H1 (cell line): ENCODE data around the gene VDR. TPM values are rescaled to one million over a fixed set of nuclear protein-coding genes. Genes with fewer than 3 reads are reported as not detected.

ENCODE experiments used
- CTCF ChIA-PET: fragments of 300-600 bp; sonication (Branson Sonifier 250); formaldehyde crosslinking; loops from one replicate; lab custom pipeline; 2021; ENCODE audit not compliant: partially characterized antibody; lab: Charles Lee
- POLR2A ChIA-PET: fragments of 300-600 bp; sonication (Branson Sonifier 250); formaldehyde crosslinking; loops from one replicate; lab custom pipeline; 2021; ENCODE audit warnings: inconsistent platforms; ENCODE audit not compliant: partially characterized antibody; lab: Charles Lee
- DNase-seq, 2 experiments: peaks; one replicate each; pipeline versions ENCODE4 v3.0.0 to v3.0.0-alpha.2; 2010 to 2022; ENCODE audit warnings: low spot score in 2 of 2, low read depth in 1 of 2, mixed read lengths in 1 of 2
- FAIRE-seq: peaks from 2 replicates; lab custom pipeline; 2011; peaks lifted over from hg19 to GRCh38; lab: Jason Lieb, UNC
- H2AFZ ChIP-seq: 2 replicates; pipeline ENCODE4 v1.8.1; 2012; ENCODE audit warnings: low read length, inconsistent platforms
- H2AK5ac ChIP-seq: 2 replicates; pipeline ENCODE4 v1.6.1; 2013; ENCODE audit warnings: low read depth, low read length
- H2BK120ac ChIP-seq: replicated peaks from 2 replicates; pipeline ENCODE3; 2013; ENCODE audit warnings: low read depth, low read length, inconsistent platforms
- H2BK12ac ChIP-seq: 2 replicates; pipeline ENCODE4 v1.6.1; 2013; ENCODE audit warnings: low read depth, low read length
- H2BK15ac ChIP-seq: 2 replicates; pipeline ENCODE4 v1.6.1; 2013; ENCODE audit warnings: low read length
- H2BK20ac ChIP-seq: 2 replicates; pipeline ENCODE4 v1.6.1; 2013; ENCODE audit warnings: low read length
- H2BK5ac ChIP-seq: 2 replicates; pipeline ENCODE4 v1.6.1; 2013; ENCODE audit warnings: low read depth, low read length
- H3K14ac ChIP-seq: 2 replicates; pipeline ENCODE4 v1.6.1; 2013; ENCODE audit warnings: inconsistent platforms; ENCODE audit not compliant: insufficient read length
- H3K18ac ChIP-seq: 2 replicates; pipeline ENCODE4 v1.6.1; 2013; ENCODE audit warnings: low read length; ENCODE audit errors: extremely low read depth
- H3K23ac ChIP-seq: 2 replicates; pipeline ENCODE4 v1.6.1; 2013; ENCODE audit warnings: inconsistent platforms; ENCODE audit not compliant: insufficient read length
- H3K23me2 ChIP-seq: 2 replicates; pipeline ENCODE4 v1.6.1; 2013; ENCODE audit warnings: low read depth, low read length
- H3K27ac ChIP-seq: 2 replicates; pipeline ENCODE4 v1.6.1; 2011; ENCODE audit warnings: low read depth, low read length, inconsistent platforms
- H3K27me3 ChIP-seq, 4 experiments: replicated peaks in 1 of 4; 1 replicate in 1 of 4; 2 replicates in 3 of 4; pipeline versions ENCODE4 v1.6.1 to v1.8.1; 2011 to 2013; ENCODE audit warnings: low read length in 3 of 4, mild to moderate bottlenecking in 3 of 4, inconsistent platforms in 2 of 4, mixed read lengths in 2 of 4, moderate library complexity in 1 of 4; ENCODE audit not compliant: control insufficient read depth in 3 of 4, insufficient read depth in 3 of 4; ENCODE audit errors: extremely low read depth in 1 of 4
- H3K36me3 ChIP-seq, 4 experiments: 2 replicates each; pipeline versions ENCODE4 v1.6.1 to v1.8.1; 2011 to 2013; ENCODE audit warnings: mild to moderate bottlenecking in 4 of 4, low read length in 3 of 4, moderate library complexity in 2 of 4, control low read depth in 1 of 4, inconsistent platforms in 1 of 4; ENCODE audit not compliant: insufficient read depth in 4 of 4, control insufficient read depth in 2 of 4
- H3K4ac ChIP-seq: replicated peaks from 2 replicates; pipeline ENCODE3; 2013; ENCODE audit warnings: low read length, low read depth, mixed read lengths, inconsistent platforms; ENCODE audit not compliant: insufficient read length
- H3K4me1 ChIP-seq, 4 experiments: replicated peaks in 1 of 4; 1 replicate in 1 of 4; 2 replicates in 3 of 4; pipeline versions ENCODE4 v1.6.1 to v1.8.1; 2011 to 2013; ENCODE audit warnings: low read length in 3 of 4, inconsistent platforms in 2 of 4, mixed read lengths in 1 of 4; ENCODE audit not compliant: insufficient read depth in 4 of 4, control insufficient read depth in 3 of 4
- H3K4me2 ChIP-seq, 2 experiments: 2 replicates each; pipeline versions ENCODE4 v1.6.1 to v1.8.1; 2011 to 2013; ENCODE audit warnings: low read depth in 2 of 2, low read length in 2 of 2, control low read depth in 1 of 2, inconsistent platforms in 1 of 2, mild to moderate bottlenecking in 1 of 2; ENCODE audit not compliant: insufficient read depth in 1 of 2
- H3K4me3 ChIP-seq, 4 experiments: fragments of 200-600, 300-600 bp in 1 of 4; sonication (generic), shearing (Covaris generic), sonication (Bioruptor Twin) in 1 of 4; 2 replicates each; pipeline versions ENCODE4 v1.5.1 to v1.8.1; 2011 to 2016; ENCODE audit warnings: low read length in 4 of 4, low read depth in 3 of 4, control low read depth in 2 of 4, inconsistent platforms in 2 of 4, mild to moderate bottlenecking in 2 of 4, mixed read lengths in 1 of 4, moderate library complexity in 1 of 4; ENCODE audit not compliant: insufficient read depth in 2 of 4; ENCODE audit errors: extremely low read depth in 1 of 4
- H3K56ac ChIP-seq: replicated peaks from 2 replicates; pipeline ENCODE3; 2013; ENCODE audit warnings: low read depth, mild to moderate bottlenecking, mixed read lengths, low read length, inconsistent platforms; ENCODE audit not compliant: insufficient read length
- H3K79me1 ChIP-seq: 2 replicates; pipeline ENCODE4 v1.6.1; 2013; ENCODE audit warnings: low read depth, low read length, control low read depth
- H3K79me2 ChIP-seq, 2 experiments: 2 replicates each; pipeline versions ENCODE4 v1.6.1 to v1.8.1; 2012 to 2013; ENCODE audit warnings: low read length in 2 of 2, mild to moderate bottlenecking in 2 of 2, inconsistent platforms in 1 of 2; ENCODE audit not compliant: insufficient read depth in 2 of 2, control insufficient read depth in 1 of 2
- H3K9ac ChIP-seq, 4 experiments: replicated peaks in 1 of 4; 1 replicate in 1 of 4; 2 replicates in 3 of 4; pipeline versions ENCODE4 v1.6.1 to v1.8.1; 2011 to 2013; ENCODE audit warnings: low read depth in 3 of 4, low read length in 3 of 4, control low read depth in 2 of 4, mild to moderate bottlenecking in 2 of 4, moderate library complexity in 2 of 4, inconsistent platforms in 1 of 4; ENCODE audit errors: extremely low read depth in 1 of 4
- H3K9me3 ChIP-seq, 2 experiments: 2 replicates each; pipeline versions ENCODE4 v1.6.1 to v1.8.1; 2012 to 2013; ENCODE audit warnings: mild to moderate bottlenecking in 2 of 2, moderate library complexity in 2 of 2, control low read depth in 1 of 2, inconsistent platforms in 1 of 2, low read depth in 1 of 2, low read length in 1 of 2, mixed read lengths in 1 of 2; ENCODE audit not compliant: insufficient read depth in 2 of 2
- H4K20me1 ChIP-seq, 2 experiments: replicated peaks in 1 of 2; 2 replicates each; pipeline versions ENCODE3 to v1.8.1; 2011 to 2013; ENCODE audit warnings: inconsistent platforms in 2 of 2, low read length in 2 of 2, mild to moderate bottlenecking in 1 of 2; ENCODE audit not compliant: insufficient read depth in 2 of 2, control insufficient read depth in 1 of 2
- H4K5ac ChIP-seq: 2 replicates; pipeline ENCODE4 v1.6.1; 2013; ENCODE audit warnings: low read length, low read depth, mixed read lengths, inconsistent platforms; ENCODE audit not compliant: insufficient read length
- H4K8ac ChIP-seq: 2 replicates; pipeline ENCODE4 v1.8.0; 2013; ENCODE audit warnings: mild to moderate bottlenecking, moderate library complexity, low read length, inconsistent platforms; ENCODE audit not compliant: insufficient read depth; ENCODE audit errors: extremely low read depth
- H4K91ac ChIP-seq: replicated peaks from 2 replicates; pipeline ENCODE3; 2013; ENCODE audit warnings: low read length, mixed read lengths, inconsistent platforms; ENCODE audit not compliant: insufficient read length
- ATF2 ChIP-seq: IDR thresholded peaks from 2 replicates; pipeline ENCODE4 v1.6.1; 2012; ENCODE audit warnings: low read length, inconsistent platforms
- CHD2 ChIP-seq: IDR thresholded peaks from 2 replicates; pipeline ENCODE4 v1.6.1; 2012; ENCODE audit warnings: low read length, improper control_type of control experiment
- HDAC2 ChIP-seq, 2 experiments: fragments of 300-600 bp in 1 of 2; sonication (generic) in 1 of 2; IDR thresholded peaks; 2 replicates each; pipeline ENCODE4 v1.6.1; 2011 to 2012; ENCODE audit warnings: low read depth in 2 of 2, low read length in 2 of 2, mild to moderate bottlenecking in 2 of 2, moderate library complexity in 2 of 2, borderline replicate concordance in 1 of 2, inconsistent platforms in 1 of 2
- JUN ChIP-seq: IDR thresholded peaks from 2 replicates; pipeline ENCODE4 v1.6.1; 2011; ENCODE audit warnings: low read depth, mild to moderate bottlenecking, improper control_type of control experiment, low read length
- KDM1A ChIP-seq: fragments of 200-600, 300-600 bp; sonication (generic); IDR thresholded peaks from 2 replicates; pipeline ENCODE4 v1.7.1; 2016; ENCODE audit warnings: mild to moderate bottlenecking, low read length, borderline replicate concordance
- KDM4A ChIP-seq: IDR thresholded peaks from one replicate; pipeline ENCODE4 v1.7.1; 2012; ENCODE audit warnings: low read depth, mild to moderate bottlenecking, moderate library complexity, low read length, inconsistent platforms; ENCODE audit not compliant: severe bottlenecking
- POLR2AphosphoS5 ChIP-seq: IDR thresholded peaks from 2 replicates; pipeline ENCODE4 v1.6.1; 2011; ENCODE audit warnings: low read depth, low read length
- SIX5 ChIP-seq: IDR thresholded peaks from 2 replicates; pipeline ENCODE4 v1.6.1; 2011; ENCODE audit warnings: mild to moderate bottlenecking, low read depth, low read length
- SP4 ChIP-seq: IDR thresholded peaks from 2 replicates; pipeline ENCODE4 v1.6.1; 2012; ENCODE audit warnings: low read length, inconsistent platforms
- SUZ12 ChIP-seq: fragments of 200-600 bp; sonication (generic); IDR thresholded peaks from 2 replicates; pipeline ENCODE4 v1.6.1; 2012; ENCODE audit warnings: mild to moderate bottlenecking, inconsistent platforms, low read length, moderate library complexity, mixed read lengths
- TAF1 ChIP-seq: IDR thresholded peaks from 2 replicates; pipeline ENCODE4 v1.6.1; 2011; ENCODE audit warnings: mild to moderate bottlenecking, low read depth, low read length
- WGBS, 2 experiments: shearing (Covaris generic) in 1 of 2; methylation state at CpG; one replicate each; pipeline versions ENCODE4 v1.1.6 to v1.1.7; 2013 to 2015; ENCODE audit warnings: low lambda C conversion rate in 2 of 2, mixed read lengths in 2 of 2, inconsistent platforms in 1 of 2, low coverage in 1 of 2, missing lambda C conversion rate in 1 of 2; ENCODE audit not compliant: insufficient replicate concordance in 2 of 2, insufficient coverage in 1 of 2, insufficient read length in 1 of 2; ENCODE audit errors: extremely low coverage in 1 of 2, missing lambda C conversion rate in 1 of 2; 5-methylcytosine and 5-hydroxymethylcytosine counted together
- polyA plus RNA-seq, 7 experiments: library from polyadenylated mRNA; depleted of rRNA in 3 of 7; stranded (reverse) in 5 of 7; unstranded in 2 of 7; fragments of >200 nt in 5 of 7; fragments of 200-250 nt in 2 of 7; gene quantifications; 1 replicate in 5 of 7; 2 replicates in 1 of 7; 4 replicates in 1 of 7; pipeline versions ENCODE4 v1.2.1 to v1.2.3, GENCODE V29; 2011 to 2013; ENCODE audit warnings: missing spikeins in 2 of 7, mixed read lengths in 2 of 7
- total RNA-seq: library from RNA; stranded (reverse); fragmentation: NEBNext Ultra II Directional; extraction: Animal tissue kit (Norgen Biotek cat#: 25700); gene quantifications from 2 replicates; pipeline ENCODE4 v1.2.1, GENCODE V29; 2021

The VDR gene
- total and polyA plus RNA-seq, 2 of the 8 experiments (the other 6 are each of a cell fraction or from before 2014, with no cell fraction given): 0.44 to 0.65 TPM

DNA sequence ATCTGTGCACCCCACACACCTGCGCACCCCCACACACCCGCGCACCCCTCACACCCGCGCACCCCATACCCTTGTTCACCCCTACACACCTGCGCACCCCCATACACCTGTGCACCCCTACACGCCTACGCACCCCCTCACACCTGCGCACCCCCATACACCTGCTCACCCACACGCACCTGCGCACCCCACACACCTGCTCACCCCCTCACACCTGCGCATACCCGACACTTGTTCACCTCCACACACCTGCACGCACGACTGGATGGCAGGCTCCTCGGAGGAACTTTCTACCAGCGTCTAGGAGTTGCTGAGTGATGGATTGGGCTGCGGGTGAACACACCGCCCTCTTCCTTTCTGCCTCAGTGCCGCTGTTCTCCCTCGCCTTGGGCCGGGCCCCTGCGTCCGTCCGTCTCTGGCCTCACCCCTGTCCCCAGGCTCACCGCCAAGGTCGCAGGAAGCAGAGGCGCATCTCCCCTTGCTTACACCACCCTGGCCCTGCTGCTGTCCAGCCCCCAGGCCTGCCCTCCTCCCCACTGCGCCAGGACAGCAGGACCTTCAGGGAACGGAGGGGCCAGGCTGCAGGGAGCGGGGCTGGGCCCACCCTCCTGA lies 37.9 kb upstream of the VDR start:
- H2BK120ac ChIP-seq: no peak overlapping the region
- H3K18ac ChIP-seq: no peak overlapping the region; the same call in 1 of the 2 replicates
- WGBS, 2 experiments: 75% methylated on average over 19 of the region's 31 CpGs; no CpG with 5 or more reads in 1 of the 2 experiments
- H4K5ac ChIP-seq: no peak overlapping the region
- H4K20me1 ChIP-seq: peaks cover 0 to 2% of the 10 kb centered on the region in 2 experiments
- H3K79me2 ChIP-seq: no peaks in the 10 kb centered on the region
- H3K27me3 ChIP-seq: peaks cover 0 to 24% (median 16%) of the 10 kb centered on the region in 4 experiments; a peak in 5 of 7 replicates
- no peaks in the 10 kb centered on the region for H3K36me3 ChIP-seq
- H3K27ac ChIP-seq: no peak overlapping the region
- H4K8ac ChIP-seq: no peak overlapping the region; the same call in 1 of the 2 replicates
- peak overlapping the region; percentile 92; the same call in 1 of the 2 replicates for H2BK15ac ChIP-seq
- H3K56ac ChIP-seq: no peak overlapping the region
- no peak overlapping the region for H3K23ac ChIP-seq
- no peak overlapping the region for H2BK20ac ChIP-seq
- peak overlapping the region; percentile 62 for H4K91ac ChIP-seq
- no peaks in the 10 kb centered on the region for H3K9me3 ChIP-seq
- H3K14ac ChIP-seq: no peak overlapping the region
- POLR2A ChIA-PET: no interaction called here
- no peak overlapping the region for H2AFZ ChIP-seq
- H2BK12ac ChIP-seq: no peak overlapping the region
- H3K4me2 ChIP-seq: peak overlapping the region; percentile 20 to 42; a peak in 1 of 4 replicates
- CTCF ChIA-PET: interaction anchor here (0.6 to 2.1 kb wide), 16 partner anchors 8 to 1389 kb away, joined by 3 to 10 read pairs (median 3); partner anchors contain the start of gene VDR
- no peak overlapping the region for H2AK5ac ChIP-seq
- H3K4ac ChIP-seq: no peak overlapping the region
- H3K9ac ChIP-seq: no peak overlapping the region; a peak in 1 of 7 replicates
- H3K4me1 ChIP-seq: peaks cover 0 to 16% (median 13%) of the 10 kb centered on the region in 4 experiments; a peak in 5 of 7 replicates
- H3K23me2 ChIP-seq: peaks cover 6% of the 10 kb centered on the region
- H3K4me3 ChIP-seq: no peak overlapping the region
- DNase-seq (no peak), FAIRE-seq (no peak)
- 0 out of 2 replicates have a peak overlapping the region, but pooled peaks have one; percentile 24 for H2BK5ac ChIP-seq
- H3K79me1 ChIP-seq: no peaks in the 10 kb centered on the region
- TF ChIP-seq HDAC2 (IDR thresholded peaks at IDR 0.05; ENCODE audit: borderline replicate concordance in 1 of 2, low read depth in 2 of 2, low read length in 2 of 2): no peak
- TF ChIP-seq CHD2: no peak
- no peak for TF ChIP-seq JUN
- TF ChIP-seq SIX5: no peak
- no peak for TF ChIP-seq TAF1
- TF ChIP-seq POLR2AphosphoS5: no peak
- no peak for TF ChIP-seq ATF2
- TF ChIP-seq KDM4A: no peak
- no peak for TF ChIP-seq SP4
- no peak for TF ChIP-seq KDM1A
- no peak for TF ChIP-seq SUZ12
